GM19324 (cell line): Measurements from ENCODE around the gene FBXO24.

Experiments used
- ATAC-seq: cut with Tn5 transposase; IDR thresholded peaks from one replicate; pipeline ENCODE4 v1.9.1; 2021; ENCODE audit warnings: mild to moderate bottlenecking, moderate library complexity; ENCODE audit not compliant: unreplicated experiment, low FRiP score

FBXO24 gene

DNA sequence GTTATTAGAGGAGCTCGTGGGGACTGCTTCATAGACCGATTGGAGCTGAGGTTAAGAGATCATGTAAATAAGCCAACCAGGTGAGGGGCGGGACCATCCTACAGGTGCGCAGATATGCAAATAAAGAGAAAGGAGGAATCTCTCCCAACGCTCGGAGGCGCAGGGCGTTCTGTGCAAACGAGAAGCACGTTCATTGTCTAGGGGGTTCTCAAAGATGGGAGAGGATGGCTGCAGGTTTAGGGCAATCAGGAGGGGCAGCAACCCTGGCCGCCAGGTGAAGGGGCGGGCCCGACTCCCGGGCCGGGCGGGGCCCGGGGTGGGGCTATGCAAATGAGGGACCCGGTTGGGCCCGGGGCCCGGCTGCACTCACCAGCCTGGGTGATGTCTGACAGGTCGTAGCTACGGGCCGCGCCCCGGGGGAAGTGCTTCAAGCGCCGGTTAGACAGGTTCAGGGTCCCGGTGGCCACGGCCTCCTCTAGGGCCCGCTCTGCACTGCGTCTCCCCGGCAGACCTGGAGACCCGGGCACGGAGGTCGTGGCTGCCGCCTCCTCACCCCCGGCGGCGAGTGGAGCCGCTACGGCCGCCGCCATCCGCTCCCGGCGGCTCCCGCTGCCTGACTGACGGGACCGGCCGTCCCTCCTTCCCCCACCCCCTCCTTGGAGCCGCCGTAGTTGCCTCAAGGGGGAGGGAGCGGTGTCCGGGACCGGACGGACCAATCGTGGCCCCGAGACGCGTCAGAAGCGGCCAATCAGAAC lies 440 bp upstream of the FBXO24 start, which contains the start of gene LRCH4:
Gene LRCH4 (minus strand): TSS at position 619 of the 755 bp plus-strand sequence. CDS start 29 bp downstream, at position 590.
- ATAC-seq: peak; percentile 29

DNA sequence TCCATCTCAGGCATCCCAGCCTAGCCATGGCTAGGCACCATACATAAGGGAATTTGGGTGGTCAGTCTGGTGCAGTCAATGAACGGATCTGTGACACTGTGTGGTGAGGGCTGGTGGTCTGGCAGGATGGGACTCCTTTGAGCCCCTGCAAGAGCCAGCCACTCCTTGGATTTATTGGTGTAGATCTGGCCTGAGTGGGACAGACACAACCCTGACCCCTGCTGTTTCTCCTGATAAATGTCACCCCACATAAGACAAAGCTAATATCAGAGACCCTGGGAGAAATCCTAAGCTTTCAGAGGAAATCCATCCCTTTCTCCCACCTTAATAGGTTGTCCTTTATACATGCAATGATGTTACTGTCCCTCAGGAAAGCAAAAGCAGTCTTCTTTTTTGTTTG lies 2.3 kb downstream of the FBXO24 start:
- ATAC-seq: no peak

- no peak for ATAC-seq
Measured at GRCh38 chr7:100589341-100589947, 3.3 kb downstream of the FBXO24 start.

DNA sequence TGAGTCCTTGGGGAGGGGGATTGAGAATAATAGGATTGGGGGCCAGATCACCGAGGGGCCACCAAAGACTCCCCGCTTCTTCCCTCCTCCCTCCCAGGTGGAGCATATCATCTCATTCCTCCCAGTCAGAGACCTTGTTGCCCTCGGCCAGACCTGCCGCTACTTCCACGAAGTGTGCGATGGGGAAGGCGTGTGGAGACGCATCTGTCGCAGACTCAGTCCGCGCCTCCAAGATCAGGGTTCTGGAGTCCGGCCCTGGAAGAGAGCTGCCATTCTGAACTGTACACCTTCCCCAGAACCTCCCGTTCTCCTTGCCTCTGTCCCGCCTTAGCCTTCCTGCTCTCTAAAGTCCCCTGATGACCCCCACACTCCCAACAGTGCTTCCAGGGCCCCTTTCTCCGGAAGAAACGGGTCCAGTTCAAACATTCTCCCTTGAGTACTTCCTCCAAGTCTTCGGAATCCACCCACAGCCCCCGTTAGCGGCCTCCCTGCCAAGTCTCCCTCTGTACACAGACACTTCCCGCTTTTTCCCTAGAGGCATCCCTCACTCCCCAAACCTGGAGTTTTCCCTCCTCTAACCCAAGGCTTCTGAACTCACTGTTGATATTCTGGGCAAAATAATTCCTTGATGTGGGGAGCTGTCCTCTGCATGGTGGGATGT lies 4.1 kb downstream of the FBXO24 start:
- no peak for ATAC-seq

DNA sequence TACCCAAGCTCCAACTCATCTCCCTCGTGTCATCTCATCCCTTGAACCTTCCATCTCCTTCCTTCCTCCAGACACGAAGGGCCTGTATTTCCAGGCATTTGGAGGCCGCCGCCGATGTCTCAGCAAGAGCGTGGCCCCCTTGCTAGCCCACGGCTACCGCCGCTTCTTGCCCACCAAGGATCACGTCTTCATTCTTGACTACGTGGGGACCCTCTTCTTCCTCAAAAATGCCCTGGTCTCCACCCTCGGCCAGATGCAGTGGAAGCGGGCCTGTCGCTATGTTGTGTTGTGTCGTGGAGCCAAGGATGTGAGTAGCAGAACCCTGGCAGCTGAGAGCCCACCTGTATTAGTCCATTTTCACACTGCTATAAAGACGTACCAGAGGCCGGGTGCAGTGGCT lies 5.5 kb downstream of the FBXO24 start:
- no peak for ATAC-seq

GRCh38 chr7:100595188-100595587 lies 9.1 kb downstream of the FBXO24 start:
- no peak for ATAC-seq

DNA sequence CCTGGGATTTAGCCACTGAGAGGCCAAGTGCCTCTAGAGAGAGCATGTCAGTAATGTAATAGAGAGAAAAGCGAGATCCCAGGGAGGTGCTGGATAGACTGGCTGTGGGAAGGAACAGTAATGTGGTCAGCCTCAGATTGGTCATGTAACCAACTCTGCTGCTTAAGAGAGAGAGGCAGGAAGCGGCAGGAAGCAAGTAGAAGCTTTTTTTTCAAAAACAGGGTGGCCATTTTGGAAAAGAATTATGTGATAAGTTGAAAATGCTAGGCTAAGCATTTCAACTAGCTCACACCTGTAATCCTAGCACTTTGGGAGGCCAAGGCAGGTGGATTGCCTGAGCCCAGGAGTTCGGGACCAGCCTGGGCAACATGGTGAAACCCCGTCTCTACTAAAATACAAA lies 12.3 kb downstream of the FBXO24 start:
- ATAC-seq: no peak

DNA sequence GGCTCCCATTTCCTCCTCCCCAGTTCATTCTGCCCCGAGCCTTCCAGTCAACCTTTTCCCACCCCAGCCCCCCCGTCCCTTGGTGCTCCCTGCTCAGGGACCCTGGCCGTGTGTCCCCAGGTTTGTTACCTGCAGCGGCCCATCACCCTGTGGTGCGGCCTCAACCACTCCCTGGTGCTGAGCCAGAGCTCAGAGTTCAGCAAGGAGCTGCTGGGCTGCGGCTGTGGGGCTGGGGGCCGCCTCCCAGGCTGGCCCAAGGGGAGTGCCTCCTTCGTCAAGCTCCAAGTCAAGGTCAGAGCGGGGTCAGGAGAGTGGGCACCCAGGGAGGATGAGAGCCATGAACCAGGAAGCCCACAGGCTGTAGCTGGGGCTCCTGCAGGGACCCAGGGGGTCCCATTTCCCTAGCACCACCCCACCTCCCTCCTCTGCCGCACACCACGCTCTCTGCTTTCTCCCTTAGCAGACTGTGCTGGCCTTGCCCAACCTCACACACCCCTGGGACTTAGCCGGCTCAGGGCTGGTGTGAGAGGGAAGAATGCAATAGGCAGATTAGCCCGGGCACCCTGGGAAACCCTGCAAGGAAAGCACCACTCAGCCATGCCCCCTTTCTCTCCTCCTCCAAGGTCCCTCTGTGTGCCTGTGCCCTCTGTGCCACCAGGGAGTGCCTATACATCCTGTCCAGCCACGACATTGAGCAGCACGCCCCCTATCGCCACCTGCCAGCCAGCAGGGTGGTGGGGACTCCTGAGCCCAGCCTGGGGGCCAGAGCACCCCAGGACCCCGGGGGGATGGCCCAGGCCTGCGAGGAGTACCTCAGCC lies 14.0 kb downstream of the FBXO24 start:
- no peak for ATAC-seq

DNA sequence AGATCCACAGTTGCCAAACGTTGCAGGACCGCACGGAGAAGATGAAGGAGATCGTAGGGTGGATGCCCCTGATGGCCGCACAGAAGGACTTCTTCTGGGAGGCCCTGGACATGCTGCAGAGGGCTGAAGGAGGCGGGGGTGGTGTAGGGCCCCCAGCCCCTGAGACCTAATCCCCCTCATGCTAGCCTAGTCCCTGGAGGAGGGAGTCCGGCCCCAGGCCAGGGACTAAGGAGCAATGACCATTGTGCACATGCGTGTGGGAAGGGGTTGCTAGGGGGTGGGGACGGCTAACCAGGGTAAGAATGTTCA lies 14.6 kb downstream of the FBXO24 start:
- no peak for ATAC-seq

GRCh38 chr7:100602889-100603725 lies 17.0 kb downstream of the FBXO24 start:
- no peak for ATAC-seq

GRCh38 chr7:100603726-100604027 lies 17.5 kb downstream of the FBXO24 start:
- no peak for ATAC-seq

DNA sequence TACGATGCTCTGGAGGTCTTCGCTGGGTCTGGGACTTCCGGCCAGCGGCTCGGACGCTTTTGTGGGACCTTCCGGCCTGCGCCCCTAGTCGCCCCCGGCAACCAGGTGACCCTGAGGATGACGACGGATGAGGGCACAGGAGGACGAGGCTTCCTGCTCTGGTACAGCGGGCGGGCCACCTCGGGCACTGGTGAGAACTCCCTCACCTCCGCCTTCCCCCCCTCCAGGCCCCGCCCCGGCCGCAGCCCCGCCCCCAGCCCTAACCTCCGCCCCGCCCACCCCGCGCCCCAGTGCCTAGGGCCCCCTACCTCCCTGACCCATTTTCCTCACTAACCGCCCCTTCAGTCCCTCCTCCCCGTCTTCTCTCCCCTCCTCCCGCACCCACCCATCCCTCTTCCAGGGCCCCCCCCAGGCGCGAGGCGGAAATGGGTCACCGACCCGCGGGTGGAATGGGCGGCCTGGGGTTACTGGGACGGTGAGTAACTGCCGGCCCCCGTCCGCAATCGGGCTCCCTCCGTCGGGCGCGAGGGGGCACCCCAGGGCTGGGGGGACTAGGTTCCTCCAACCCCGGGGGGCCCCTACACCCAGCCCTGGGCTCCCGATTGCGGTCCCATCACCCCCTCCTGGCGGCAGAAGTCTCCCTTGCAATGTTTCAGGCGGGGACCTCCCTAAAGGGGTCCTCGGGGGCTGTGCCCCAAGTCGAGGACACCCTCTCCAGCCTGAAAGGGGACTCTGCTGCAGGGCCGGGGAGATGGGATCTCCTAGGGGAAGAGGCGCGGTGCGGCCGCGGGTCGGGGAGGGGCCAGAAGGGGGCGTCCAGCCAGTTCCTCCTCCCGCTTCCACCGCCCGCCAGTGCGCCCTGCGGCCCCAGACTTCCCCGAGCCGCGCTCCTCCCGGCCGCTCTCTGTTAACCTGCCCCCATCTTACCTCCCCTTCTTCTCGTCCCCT lies 18.2 kb downstream of the FBXO24 start:
- no peak for ATAC-seq

- ATAC-seq: no peak
Measured at GRCh38 chr7:100604976-100605911, 19.1 kb downstream of the FBXO24 start.

- no peak for ATAC-seq
Measured at GRCh38 chr7:100606313-100606712, 20.2 kb downstream of the FBXO24 start.

- no peak for ATAC-seq
Measured at GRCh38 chr7:100607111-100607510, 21.0 kb downstream of the FBXO24 start.

DNA sequence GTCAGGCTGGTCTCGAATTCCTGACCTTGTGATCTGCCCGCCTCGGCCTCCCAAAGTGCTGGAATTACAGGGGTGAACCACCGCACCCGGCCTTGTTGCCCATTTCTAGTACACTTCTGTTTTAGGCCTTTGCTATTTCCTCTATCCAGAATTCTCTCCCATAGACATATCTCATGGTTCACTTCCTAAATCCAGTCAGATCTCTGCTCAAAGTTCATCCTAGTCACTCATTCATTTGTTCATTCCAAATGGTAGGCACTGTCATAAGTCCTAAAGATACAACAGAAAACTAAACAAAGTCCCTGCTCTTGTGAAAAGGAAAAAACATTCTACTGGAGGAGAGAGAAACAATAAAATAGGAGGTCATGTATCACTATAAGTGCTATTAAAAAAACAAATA lies 23.8 kb downstream of the FBXO24 start:
- ATAC-seq: no peak

GRCh38 chr7:100611983-100612729 lies 26.0 kb downstream of the FBXO24 start, which contains the start of gene MOSPD3:
Gene MOSPD3, plus strand, starts transcription at chr7:100612540. Its CDS starts 252 bp downstream, at chr7:100612792.
- peak; percentile 90 for ATAC-seq
